Activated T-helper 1 cell treated with anti-CD3 and anti-CD28 coated beads, Interleukin-12 subunit alpha, Interleukin-12 subunit beta, Interleukin-2, Interleukin-4 antibody, amounts not matched to agents 30 ng/mL and 10 ng/mL and 1 ng/mL, durations not matched to agents 14 hours and 24 hours and 36 hours (primary cell): ENCODE data around the gene COL4A2. TPM values are rescaled to one million over a fixed set of nuclear protein-coding genes. Genes with fewer than 3 reads are reported as not detected.
A peak's percentile ranks its signal among the peaks of the same experiment; 100 is the strongest.

ENCODE experiments used
- DNase-seq: peaks from one replicate; pipeline ENCODE4 v3.0.0; 2021; ENCODE audit warnings: low spot score
- H3K27ac Mint-ChIP-seq: one replicate; pipeline ENCODE4 v1.8.0; 2021; ENCODE audit warnings: mild to moderate bottlenecking, mixed read lengths
- H3K27me3 Mint-ChIP-seq: one replicate; pipeline ENCODE4 v1.8.0; 2022; ENCODE audit warnings: mild to moderate bottlenecking, moderate library complexity, mixed read lengths; ENCODE audit not compliant: insufficient read depth
- H3K36me3 Mint-ChIP-seq: one replicate; pipeline ENCODE4 v1.8.0; 2021; ENCODE audit warnings: low read depth, mixed read lengths
- H3K4me1 Mint-ChIP-seq: one replicate; pipeline ENCODE4 v1.8.0; 2021; ENCODE audit warnings: low read depth, mixed read lengths
- H3K4me3 Mint-ChIP-seq: one replicate; pipeline ENCODE4 v1.8.0; 2021; ENCODE audit warnings: mild to moderate bottlenecking, moderate library complexity, mixed read lengths
- H3K9me3 Mint-ChIP-seq: one replicate; pipeline ENCODE4 v1.8.0; 2021; ENCODE audit warnings: mixed read lengths
- intact Hi-C: fragments of 100-400 bp; cut with micrococcal nuclease; formaldehyde crosslinking; loops from one replicate; pipeline ENCODE4 v1.15.1; 2024
- total RNA-seq: library from RNA; stranded (reverse); gene quantifications from 2 replicates; pipeline ENCODE4 v1.2.3, GENCODE V29; 2022

COL4A2 gene
- total RNA-seq, 1 donor from 2014 or later = not detected

DNA sequence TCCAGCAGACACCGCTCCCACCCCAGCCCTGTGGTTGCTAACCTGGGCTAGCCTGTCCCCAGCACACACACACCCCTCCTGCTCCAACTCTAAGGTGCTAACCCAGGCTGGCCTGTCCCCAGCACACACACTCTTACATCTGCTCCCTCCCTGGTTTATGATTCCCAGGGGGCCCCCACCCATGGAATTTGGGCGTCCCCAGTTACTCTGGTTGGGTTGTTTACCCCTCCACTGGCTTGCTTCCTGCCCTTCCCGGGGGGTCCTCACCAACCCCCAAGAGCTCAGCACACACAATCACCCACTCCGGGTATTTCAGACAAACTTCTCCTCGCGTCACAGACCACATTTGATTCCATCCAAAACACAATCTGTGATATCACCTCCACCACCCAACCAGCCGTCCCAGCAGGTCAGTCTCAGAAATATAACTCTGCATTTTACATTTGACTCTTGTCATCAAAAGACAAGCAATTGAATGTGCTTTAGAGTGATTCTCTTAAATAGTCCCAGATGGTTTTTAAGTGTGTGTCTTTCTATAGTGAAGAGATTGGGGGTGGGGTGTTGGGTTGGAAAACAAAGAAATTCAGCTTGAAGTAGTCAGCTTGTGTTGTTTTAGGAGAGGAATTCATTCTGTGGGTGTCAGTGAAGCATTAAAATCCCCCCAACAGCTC lies 20.1 kb downstream of the COL4A2 start:
- Mint-ChIP-seq H3K27ac (peak overlapping the region; percentile 15), H3K36me3 (no peaks in the 10 kb centered on the region), H3K9me3 (no peaks in the 10 kb centered on the region), H3K4me1 (no peaks in the 10 kb centered on the region), H3K27me3 (peaks cover 49% of the 10 kb centered on the region), H3K4me3 (no peak overlapping the region)
- intact Hi-C loops = no loop called here
- DNase-seq = no peak

DNA sequence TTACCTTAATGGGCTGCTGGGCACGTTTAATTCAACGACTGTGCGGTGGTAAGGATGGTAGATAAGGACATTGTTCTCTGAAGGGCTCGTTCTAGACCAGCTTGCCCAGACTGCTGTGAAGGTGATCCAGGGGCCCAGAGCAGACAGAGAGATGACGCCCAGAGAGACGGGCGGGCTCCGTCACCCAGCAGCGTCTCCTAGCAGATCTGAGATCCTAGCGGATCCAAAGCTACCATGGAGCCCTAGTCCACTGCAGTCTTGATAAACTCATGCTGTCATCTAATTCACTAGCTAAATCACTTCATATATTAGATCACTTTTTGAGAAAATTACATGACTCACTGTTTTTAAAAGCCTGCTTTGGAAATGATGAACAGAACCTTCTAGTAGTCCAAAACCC lies 21.5 kb downstream of the COL4A2 start:
- no peak for DNase-seq
- Mint-ChIP-seq H3K36me3 (no peaks in the 10 kb centered on the region), H3K4me3 (no peak overlapping the region), H3K9me3 (no peaks in the 10 kb centered on the region), H3K27ac (no peak overlapping the region), H3K4me1 (no peaks in the 10 kb centered on the region), H3K27me3 (peaks cover 48% of the 10 kb centered on the region)
- intact Hi-C loops = no loop called here

DNA sequence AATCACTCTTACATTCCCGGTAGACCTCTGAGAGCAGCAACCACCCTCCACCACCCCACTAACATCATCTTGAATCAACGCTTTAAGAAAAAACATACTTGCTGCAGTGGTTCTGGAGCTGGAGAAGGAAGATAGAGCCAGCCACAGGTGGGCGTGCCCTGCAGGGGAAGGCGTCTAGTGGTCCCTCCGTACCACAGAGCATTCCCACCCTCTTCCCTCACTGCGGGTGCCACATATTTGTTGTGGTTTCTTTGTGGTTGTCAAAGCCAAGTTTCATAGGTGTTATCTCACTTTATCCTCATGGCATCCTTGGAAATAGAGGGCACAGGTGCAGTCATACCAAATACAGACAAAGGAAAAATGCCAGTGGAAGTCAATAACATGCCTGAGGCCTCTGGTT lies 22.2 kb downstream of the COL4A2 start:
- DNase-seq = no peak
- Mint-ChIP-seq H3K27me3 (peaks cover 44% of the 10 kb centered on the region), H3K27ac (no peak overlapping the region), H3K4me3 (no peak overlapping the region), H3K36me3 (no peaks in the 10 kb centered on the region), H3K4me1 (no peaks in the 10 kb centered on the region), H3K9me3 (no peaks in the 10 kb centered on the region)
- intact Hi-C loops = no loop called here

DNA sequence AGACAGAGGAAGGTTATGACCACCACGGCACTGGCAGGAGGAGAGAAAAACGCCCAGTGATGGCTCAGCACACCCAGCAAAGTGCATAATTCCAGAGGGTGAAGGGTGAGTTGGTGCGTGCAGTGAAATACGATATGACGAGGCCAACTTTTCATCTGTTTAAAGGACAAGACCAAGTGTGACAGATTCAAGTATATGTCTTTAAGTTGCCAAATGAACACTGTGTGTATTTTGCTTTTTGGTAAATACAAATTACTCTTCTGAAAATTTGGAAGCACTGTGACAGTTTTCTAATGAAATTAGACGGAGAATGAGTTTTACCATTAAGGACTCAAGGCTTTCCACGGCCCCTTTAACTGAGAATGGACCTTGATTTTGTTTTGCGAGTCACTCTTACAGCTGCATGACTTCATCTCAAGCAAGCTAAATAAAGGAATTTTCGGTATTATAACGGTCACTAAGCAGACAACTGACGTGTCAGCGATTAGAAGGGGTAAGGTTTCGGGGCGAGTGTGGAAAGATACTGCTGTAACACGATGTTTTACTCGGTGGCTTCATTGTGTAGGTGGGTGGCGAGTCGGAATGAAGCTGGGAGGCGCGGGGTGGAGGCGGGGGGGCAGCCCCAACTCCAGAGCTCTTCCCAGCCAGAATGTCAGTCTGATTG lies 22.8 kb downstream of the COL4A2 start:
- intact Hi-C loops = no loop called here
- no peaks in the 10 kb centered on the region for H3K36me3 Mint-ChIP-seq
- H3K4me1 Mint-ChIP-seq = no peaks in the 10 kb centered on the region
- no peak overlapping the region for H3K27ac Mint-ChIP-seq
- DNase-seq = no peak
- H3K4me3 Mint-ChIP-seq = no peak overlapping the region
- H3K27me3 Mint-ChIP-seq = peaks cover 42% of the 10 kb centered on the region
- no peaks in the 10 kb centered on the region for H3K9me3 Mint-ChIP-seq

DNA sequence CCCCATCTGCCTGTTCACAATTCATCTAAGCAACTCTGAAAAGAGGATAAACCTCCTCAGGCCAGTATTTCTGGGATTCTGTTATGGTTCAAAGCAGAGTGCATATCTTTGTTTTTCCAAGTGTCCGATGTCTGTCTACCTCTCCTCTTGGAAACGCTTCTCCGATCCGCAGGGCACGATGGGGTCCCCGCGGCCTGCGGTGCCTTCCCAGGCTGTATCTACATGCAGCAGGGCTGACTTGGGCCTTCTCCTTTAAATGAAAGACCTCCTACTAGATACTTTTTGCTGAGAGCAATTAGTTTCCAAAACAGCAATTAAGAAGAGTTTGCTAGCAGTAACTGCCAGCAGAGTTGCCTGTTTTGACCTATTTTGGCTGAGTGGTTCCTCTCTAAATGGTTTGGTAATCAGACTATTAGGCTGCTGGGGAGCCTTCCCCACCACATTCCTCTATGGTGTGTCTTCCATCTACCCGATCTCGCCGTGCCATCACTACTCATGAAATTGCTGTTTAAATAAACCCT lies 23.5 kb downstream of the COL4A2 start:
- Mint-ChIP-seq H3K4me1 (no peaks in the 10 kb centered on the region), H3K27ac (no peak overlapping the region)
- DNase-seq = no peak

DNA sequence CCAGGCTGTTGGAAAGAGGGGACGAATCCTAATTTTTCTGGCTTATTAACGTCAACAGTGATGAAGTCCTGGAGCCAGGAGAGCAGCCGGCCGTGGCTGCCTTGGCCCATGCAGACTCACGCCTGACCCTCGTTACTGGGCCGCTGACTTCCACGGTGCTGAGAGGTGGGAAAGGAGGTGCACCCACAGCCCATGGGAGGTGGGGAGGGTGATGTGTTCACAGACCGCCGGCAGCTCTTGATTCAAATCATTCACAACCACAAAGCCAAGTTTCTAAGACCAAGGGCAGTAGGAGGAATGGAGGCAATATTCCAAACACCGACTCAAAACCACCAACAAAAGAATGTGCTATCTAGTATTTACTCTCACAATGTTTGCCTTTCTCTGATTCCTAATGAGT lies 24.3 kb downstream of the COL4A2 start:
- intact Hi-C loops = no loop called here
- Mint-ChIP-seq H3K9me3 (peaks cover 5% of the 10 kb centered on the region), H3K4me1 (no peaks in the 10 kb centered on the region), H3K27ac (no peak overlapping the region), H3K4me3 (no peak overlapping the region), H3K27me3 (peaks cover 41% of the 10 kb centered on the region), H3K36me3 (no peaks in the 10 kb centered on the region)
- no peak for DNase-seq

More for the DNA sequence above, 23.5 kb downstream of the COL4A2 start:
- H3K9me3 Mint-ChIP-seq = no peaks in the 10 kb centered on the region
- no peak overlapping the region for H3K4me3 Mint-ChIP-seq
- H3K27me3 Mint-ChIP-seq = peaks cover 44% of the 10 kb centered on the region
- no peaks in the 10 kb centered on the region for H3K36me3 Mint-ChIP-seq
- intact Hi-C loops = no loop called here

DNA sequence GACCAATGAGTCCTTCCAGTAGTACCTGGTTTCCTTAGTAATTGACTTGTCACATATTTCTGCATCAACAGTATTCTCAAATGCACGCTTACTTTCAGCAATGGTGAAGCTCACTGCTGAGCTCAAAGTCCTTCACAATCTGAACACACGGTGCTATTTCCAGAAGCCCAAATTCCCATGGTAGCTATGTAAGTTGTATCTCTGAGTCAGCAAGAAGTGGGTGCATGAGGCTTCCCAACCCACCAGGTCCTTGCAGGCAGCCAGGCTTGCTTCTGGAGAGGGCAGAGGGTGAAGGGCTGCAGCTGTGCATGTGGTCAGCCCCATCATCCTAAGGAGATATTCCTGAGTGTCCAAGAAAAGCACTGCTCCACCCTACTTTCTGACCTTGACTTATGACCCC lies 25.7 kb downstream of the COL4A2 start:
- Mint-ChIP-seq H3K27me3 (peaks cover 33% of the 10 kb centered on the region), H3K9me3 (peaks cover 5% of the 10 kb centered on the region), H3K4me3 (no peak overlapping the region), H3K27ac (no peak overlapping the region), H3K36me3 (no peaks in the 10 kb centered on the region), H3K4me1 (no peaks in the 10 kb centered on the region)
- intact Hi-C loops = no loop called here
- no peak for DNase-seq

DNA sequence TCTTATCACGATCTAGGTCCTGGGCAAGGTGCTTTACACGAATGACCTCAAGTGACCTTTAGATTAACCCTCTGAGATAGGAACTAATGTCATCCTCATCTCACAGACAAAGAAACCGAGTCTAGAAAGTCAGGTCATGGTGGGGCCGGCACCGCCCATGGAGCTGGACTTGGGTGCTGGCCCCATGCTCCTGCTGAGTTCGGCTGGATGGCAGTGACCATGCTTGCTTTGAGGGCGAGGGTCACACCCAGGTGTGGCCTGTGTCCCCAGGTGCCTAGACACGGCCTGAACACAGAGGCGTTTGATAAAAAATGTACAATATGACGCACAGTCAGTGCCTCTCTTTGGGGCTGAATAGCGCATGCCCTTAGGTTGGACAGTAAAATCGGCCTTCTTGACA lies 26.8 kb downstream of the COL4A2 start:
- no peaks in the 10 kb centered on the region for H3K36me3 Mint-ChIP-seq
- H3K4me1 Mint-ChIP-seq = peaks cover 2% of the 10 kb centered on the region
- H3K27me3 Mint-ChIP-seq = peaks cover 28% of the 10 kb centered on the region
- H3K27ac Mint-ChIP-seq = no peak overlapping the region
- H3K4me3 Mint-ChIP-seq = no peak overlapping the region
- DNase-seq = no peak
- intact Hi-C loops = no loop called here
- H3K9me3 Mint-ChIP-seq = peaks cover 5% of the 10 kb centered on the region

DNA sequence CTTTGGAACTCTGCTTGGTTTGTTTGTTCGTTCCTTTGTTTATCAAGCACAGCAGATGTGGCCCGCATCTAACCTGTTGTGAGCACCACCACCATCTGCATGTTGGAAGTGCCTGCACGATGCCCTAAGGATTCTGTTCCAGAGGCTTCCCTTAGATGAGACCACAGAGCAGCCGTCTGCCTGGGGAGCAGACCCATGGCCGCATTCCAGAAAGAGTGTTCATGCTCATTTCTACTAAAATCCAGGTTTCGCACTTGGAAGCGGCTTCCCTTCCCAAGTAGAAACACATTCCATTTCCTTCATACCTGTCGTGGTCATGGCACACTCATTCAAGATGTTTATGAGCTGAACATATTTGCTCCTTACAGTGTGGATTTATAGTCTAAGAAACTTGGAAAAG lies 27.2 kb downstream of the COL4A2 start:
- peaks cover 5% of the 10 kb centered on the region for H3K9me3 Mint-ChIP-seq
- no peak overlapping the region for H3K4me3 Mint-ChIP-seq
- H3K27ac Mint-ChIP-seq = no peak overlapping the region
- peaks cover 7% of the 10 kb centered on the region for H3K4me1 Mint-ChIP-seq
- no peaks in the 10 kb centered on the region for H3K36me3 Mint-ChIP-seq
- no peak for DNase-seq
- intact Hi-C loops = no loop called here
- peaks cover 31% of the 10 kb centered on the region for H3K27me3 Mint-ChIP-seq

DNA sequence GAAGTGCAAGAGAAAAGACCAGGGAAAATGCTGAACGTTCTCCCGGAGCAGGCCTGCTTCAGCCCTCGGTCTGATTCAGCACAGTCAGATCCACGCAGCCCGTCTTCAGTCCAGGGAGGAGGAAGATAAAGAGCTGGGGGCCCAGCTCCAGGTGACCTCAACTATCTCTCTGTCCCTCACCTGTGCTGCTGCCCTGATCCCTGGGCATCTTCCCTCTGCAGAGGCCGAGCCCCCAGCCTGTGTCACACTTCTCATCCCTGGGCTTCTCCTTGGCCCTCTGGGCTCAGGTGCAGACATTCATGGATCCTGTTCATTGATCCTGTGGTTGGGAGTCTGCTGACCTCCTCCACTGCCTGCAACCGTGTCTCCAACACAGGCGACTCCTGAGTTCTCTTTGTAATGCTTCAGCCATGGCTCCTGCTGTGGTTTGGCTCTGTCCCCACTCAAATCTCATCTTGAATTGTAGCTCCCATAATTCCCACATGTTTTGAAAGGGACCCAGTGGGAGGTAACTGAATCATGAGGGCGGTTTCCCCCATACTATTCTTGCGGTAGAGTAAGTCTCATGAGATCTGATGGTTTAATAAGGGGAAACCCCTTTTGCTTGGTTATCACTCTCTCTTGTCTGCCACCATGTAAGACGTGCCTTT lies 27.9 kb downstream of the COL4A2 start:
- no peak for DNase-seq
- peaks cover 13% of the 10 kb centered on the region for H3K4me1 Mint-ChIP-seq

DNA sequence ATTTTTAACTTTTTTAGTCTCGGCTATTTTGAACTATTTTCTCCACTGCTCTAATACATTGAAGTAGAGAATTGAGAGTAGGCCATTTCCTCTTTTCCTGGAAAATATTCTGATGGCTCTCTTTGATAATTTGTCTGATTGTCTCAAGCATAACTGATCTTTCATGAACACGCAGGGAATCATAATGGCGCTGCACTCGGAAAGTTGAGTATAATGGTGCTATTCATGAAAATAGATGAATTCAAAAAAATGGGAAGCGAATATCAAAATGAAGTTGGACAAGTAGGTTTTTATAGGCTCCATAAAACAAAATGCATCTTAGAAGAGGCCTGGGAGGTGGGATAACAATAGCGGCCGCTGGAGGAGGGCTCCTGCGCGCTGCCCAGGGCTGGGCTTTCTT lies 29.0 kb downstream of the COL4A2 start:
- H3K4me1 Mint-ChIP-seq = peaks cover 24% of the 10 kb centered on the region

More for the DNA sequence above, 27.9 kb downstream of the COL4A2 start:
- Mint-ChIP-seq H3K27ac (no peak overlapping the region), H3K36me3 (no peaks in the 10 kb centered on the region), H3K4me3 (no peak overlapping the region), H3K9me3 (peaks cover 5% of the 10 kb centered on the region), H3K27me3 (peaks cover 31% of the 10 kb centered on the region)
- intact Hi-C loops = no loop called here

DNA sequence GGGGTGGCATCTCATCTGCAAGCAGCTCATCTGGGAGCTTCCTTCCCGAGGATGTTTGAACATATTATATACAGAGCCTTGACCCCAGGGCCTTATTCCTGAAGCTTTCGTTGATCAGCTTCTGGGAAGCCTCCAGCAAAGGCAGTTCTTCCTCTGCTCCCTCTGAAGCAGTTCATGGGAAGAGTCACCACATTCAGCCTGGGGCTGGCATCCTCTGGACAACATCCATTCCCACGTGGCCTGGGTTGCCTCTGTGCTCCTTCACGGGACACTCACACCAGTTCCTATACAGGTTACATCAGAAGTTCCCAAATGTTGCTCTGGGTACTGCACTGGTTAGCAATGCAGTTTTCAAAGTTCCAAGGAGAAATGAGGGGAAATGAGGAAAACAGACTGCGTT lies 29.6 kb downstream of the COL4A2 start:
- peaks cover 30% of the 10 kb centered on the region for H3K4me1 Mint-ChIP-seq
- intact Hi-C loops = no loop called here

More for the DNA sequence above, 29.0 kb downstream of the COL4A2 start:
- no peak for DNase-seq
- H3K4me3 Mint-ChIP-seq = no peak overlapping the region
- H3K27ac Mint-ChIP-seq = no peak overlapping the region
- intact Hi-C loops = no loop called here
- H3K36me3 Mint-ChIP-seq = no peaks in the 10 kb centered on the region
- H3K27me3 Mint-ChIP-seq = peaks cover 25% of the 10 kb centered on the region
- peaks cover 8% of the 10 kb centered on the region for H3K9me3 Mint-ChIP-seq

DNA sequence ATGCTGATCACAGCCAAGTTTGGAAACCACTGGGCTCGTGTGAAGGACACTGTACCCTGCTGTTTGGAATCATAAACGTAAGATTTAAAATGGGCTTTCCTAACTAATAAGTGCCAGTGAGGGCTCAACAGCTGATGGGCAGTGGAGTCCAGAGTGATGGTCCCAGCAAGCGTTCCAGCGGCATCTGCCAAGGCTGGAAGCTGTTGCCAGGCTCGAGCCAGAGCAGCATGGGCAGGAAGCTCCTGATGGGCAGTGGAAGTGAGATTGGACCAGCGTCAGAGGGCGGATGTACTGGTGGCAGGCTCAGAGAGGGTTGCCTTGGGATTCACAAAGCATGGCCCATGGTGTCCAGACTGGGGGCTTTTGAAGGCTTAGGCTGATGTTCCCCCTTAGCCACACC lies 30.2 kb downstream of the COL4A2 start:
- peaks cover 33% of the 10 kb centered on the region for H3K4me1 Mint-ChIP-seq
- H3K36me3 Mint-ChIP-seq = peaks cover 5% of the 10 kb centered on the region
- no peak overlapping the region for H3K4me3 Mint-ChIP-seq
- intact Hi-C loops = no loop called here
- H3K27me3 Mint-ChIP-seq = peaks cover 30% of the 10 kb centered on the region
- no peak for DNase-seq
- H3K27ac Mint-ChIP-seq = no peak overlapping the region
- peaks cover 14% of the 10 kb centered on the region for H3K9me3 Mint-ChIP-seq

More for the DNA sequence above, 29.6 kb downstream of the COL4A2 start:
- Mint-ChIP-seq H3K27me3 (peaks cover 31% of the 10 kb centered on the region), H3K36me3 (peaks cover 4% of the 10 kb centered on the region), H3K9me3 (peaks cover 11% of the 10 kb centered on the region), H3K4me3 (no peak overlapping the region), H3K27ac (no peak overlapping the region)
- DNase-seq = no peak
